ENCODE measurements around the gene MZT2B.

GRCh38 chr2:130150181-130151144 lies 31.6 kb upstream of the MZT2B start:
- no peak for TF ChIP-seq RXRA (IDR thresholded peaks at IDR 0.05; ENCODE audit: borderline replicate concordance, low read depth)
- TF ChIP-seq CTCF (IDR thresholded peaks at IDR 0.05): no peak
- TF ChIP-seq RCOR1 (IDR thresholded peaks at IDR 0.05; ENCODE audit: low read length): no peak
- no peak for TF ChIP-seq JUND (IDR thresholded peaks at IDR 0.05)
- TF ChIP-seq TAF1 (IDR thresholded peaks at IDR 0.05; ENCODE audit: borderline replicate concordance, low read depth, low read length): no peak
- TF ChIP-seq REST (IDR thresholded peaks at IDR 0.05; ENCODE audit: low read depth, low read length): no peak
- TF ChIP-seq NFIC (IDR thresholded peaks at IDR 0.05; ENCODE audit: borderline replicate concordance): no peak
- TF ChIP-seq CHD2 (IDR thresholded peaks at IDR 0.05; ENCODE audit: low read length, partially characterized antibody): no peak
- no peak for TF ChIP-seq EP300 (IDR thresholded peaks at IDR 0.05; ENCODE audit: borderline replicate concordance in 1 of 2, low read depth in 1 of 2, low read length in 1 of 2)

All from SK-N-SH (cell line).